ENCODE data around the gene NANOS1.

Gene NANOS1

DNA sequence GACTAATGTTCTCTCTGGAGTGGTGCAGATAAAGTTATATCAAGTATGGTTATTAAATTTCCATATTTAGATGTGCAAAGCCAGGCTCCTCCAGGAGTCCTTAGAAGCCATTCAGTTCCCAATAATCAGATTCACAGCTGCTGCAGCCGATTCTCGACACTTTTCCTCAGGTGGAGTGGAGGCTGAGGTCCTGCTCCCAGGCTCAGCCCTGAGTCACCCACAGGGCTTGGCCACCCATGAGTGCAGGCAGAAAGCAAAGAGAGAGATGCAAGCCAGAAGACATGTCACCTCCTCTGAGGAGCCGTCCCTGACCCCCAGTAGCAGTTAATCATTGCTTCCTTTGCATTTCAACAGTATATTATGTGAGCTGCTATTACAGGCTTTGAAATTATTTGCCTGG, 36.3 kb upstream of the NANOS1 start:
- Histone ChIP-seq H3K27me3 (ENCODE audit: control insufficient read depth, insufficient read depth, low read length) (no peaks in the 10 kb centered on the region), H3K4me1 (ENCODE audit: control insufficient read depth, insufficient read depth, low read length) (no peaks in the 10 kb centered on the region), H3K36me3 (ENCODE audit: control insufficient read depth, insufficient read depth, low read length) (no peaks in the 10 kb centered on the region), H3K27ac (ENCODE audit: low read depth, low read length) (no peak overlapping the region), H3K9ac (ENCODE audit: low read depth, low read length) (no peak overlapping the region), H3K9me3 (ENCODE audit: control insufficient read depth, insufficient read depth, low read length) (no peaks in the 10 kb centered on the region), H3K4me3 (ENCODE audit: low read depth, low read length) (no peak overlapping the region)

DNA sequence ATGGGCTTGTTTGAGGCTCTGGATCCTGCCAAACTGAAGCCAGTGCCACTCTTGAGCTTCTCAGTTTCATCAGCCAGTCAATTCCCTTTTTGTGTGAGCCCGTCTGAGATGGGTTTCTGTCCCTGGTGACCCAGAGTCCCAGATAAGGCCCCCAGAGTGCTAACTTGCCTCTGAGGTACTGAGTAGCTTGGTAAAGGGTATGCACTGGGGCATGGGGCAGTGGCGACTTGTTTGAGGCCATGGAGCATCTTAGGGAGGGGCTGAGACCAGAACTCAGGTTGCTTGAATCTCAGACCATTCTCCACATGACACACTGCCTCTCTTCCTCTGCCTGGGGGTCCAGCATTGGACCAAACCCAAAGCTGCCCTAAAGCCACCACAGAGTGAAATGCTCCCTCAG, 35.2 kb upstream of the NANOS1 start:
- no peaks in the 10 kb centered on the region for H3K27me3 ChIP-seq (ENCODE audit: control insufficient read depth, insufficient read depth, low read length)
- no peak overlapping the region for H3K27ac ChIP-seq (ENCODE audit: low read depth, low read length)
- no peaks in the 10 kb centered on the region for H3K36me3 ChIP-seq (ENCODE audit: control insufficient read depth, insufficient read depth, low read length)
- H3K4me3 ChIP-seq (ENCODE audit: low read depth, low read length), result no peak overlapping the region
- H3K9me3 ChIP-seq (ENCODE audit: control insufficient read depth, insufficient read depth, low read length), result no peaks in the 10 kb centered on the region
- no peaks in the 10 kb centered on the region for H3K4me1 ChIP-seq (ENCODE audit: control insufficient read depth, insufficient read depth, low read length)
- H3K9ac ChIP-seq (ENCODE audit: low read depth, low read length), result no peak overlapping the region

DNA sequence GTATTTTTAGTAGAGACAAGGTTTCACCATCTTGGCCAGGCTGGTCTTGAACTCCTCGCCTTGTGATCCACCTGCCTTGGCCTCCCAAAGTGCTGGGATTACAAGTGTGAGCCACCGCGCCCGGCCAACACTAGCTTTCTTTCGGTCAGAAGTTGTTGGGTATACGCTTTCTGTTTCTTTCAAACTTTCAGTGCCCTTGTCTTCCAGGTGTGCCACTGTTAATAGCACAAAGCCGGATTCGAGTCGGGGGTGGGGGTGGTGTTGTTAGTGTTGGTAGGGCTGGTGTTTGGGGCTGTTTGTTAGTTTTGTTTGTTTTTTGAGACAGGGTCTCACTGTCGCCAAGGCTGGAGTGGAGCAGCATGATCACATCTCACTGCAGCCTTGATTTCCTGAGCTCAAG, 33.8 kb upstream of the NANOS1 start:
- H3K27me3 ChIP-seq (ENCODE audit: control insufficient read depth, insufficient read depth, low read length), result no peaks in the 10 kb centered on the region
- H3K27ac ChIP-seq (ENCODE audit: low read depth, low read length), result no peak overlapping the region
- H3K9me3 ChIP-seq (ENCODE audit: control insufficient read depth, insufficient read depth, low read length), result no peaks in the 10 kb centered on the region
- no peak overlapping the region for H3K4me3 ChIP-seq (ENCODE audit: low read depth, low read length)
- H3K36me3 ChIP-seq (ENCODE audit: control insufficient read depth, insufficient read depth, low read length), result no peaks in the 10 kb centered on the region
- no peak overlapping the region for H3K9ac ChIP-seq (ENCODE audit: low read depth, low read length)
- no peaks in the 10 kb centered on the region for H3K4me1 ChIP-seq (ENCODE audit: control insufficient read depth, insufficient read depth, low read length)

DNA sequence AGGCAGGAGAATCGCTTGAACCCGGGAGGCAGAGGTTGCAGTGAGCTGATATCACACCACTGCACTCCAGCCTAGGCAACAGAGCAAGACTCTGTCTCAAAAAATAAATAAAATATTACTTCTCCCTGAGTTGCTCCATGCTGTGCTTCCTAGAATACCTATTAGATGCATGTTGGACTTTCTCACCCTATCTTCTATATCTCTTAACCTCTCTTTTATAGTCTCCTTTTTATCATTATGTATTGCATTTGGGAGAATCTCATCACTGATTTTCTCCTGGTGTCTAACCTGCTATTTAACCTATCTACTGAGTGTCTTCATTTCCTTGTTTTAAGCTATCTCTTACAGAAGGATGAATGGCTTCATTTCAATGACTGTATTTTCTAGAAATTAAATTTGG, 32.1 kb upstream of the NANOS1 start:
- no peaks in the 10 kb centered on the region for H3K4me1 ChIP-seq (ENCODE audit: control insufficient read depth, insufficient read depth, low read length)
- H3K27me3 ChIP-seq (ENCODE audit: control insufficient read depth, insufficient read depth, low read length), result no peaks in the 10 kb centered on the region
- no peak overlapping the region for H3K27ac ChIP-seq (ENCODE audit: low read depth, low read length)
- H3K9ac ChIP-seq (ENCODE audit: low read depth, low read length), result no peak overlapping the region
- H3K36me3 ChIP-seq (ENCODE audit: control insufficient read depth, insufficient read depth, low read length), result no peaks in the 10 kb centered on the region
- H3K9me3 ChIP-seq (ENCODE audit: control insufficient read depth, insufficient read depth, low read length), result no peaks in the 10 kb centered on the region
- H3K4me3 ChIP-seq (ENCODE audit: low read depth, low read length), result no peak overlapping the region

DNA sequence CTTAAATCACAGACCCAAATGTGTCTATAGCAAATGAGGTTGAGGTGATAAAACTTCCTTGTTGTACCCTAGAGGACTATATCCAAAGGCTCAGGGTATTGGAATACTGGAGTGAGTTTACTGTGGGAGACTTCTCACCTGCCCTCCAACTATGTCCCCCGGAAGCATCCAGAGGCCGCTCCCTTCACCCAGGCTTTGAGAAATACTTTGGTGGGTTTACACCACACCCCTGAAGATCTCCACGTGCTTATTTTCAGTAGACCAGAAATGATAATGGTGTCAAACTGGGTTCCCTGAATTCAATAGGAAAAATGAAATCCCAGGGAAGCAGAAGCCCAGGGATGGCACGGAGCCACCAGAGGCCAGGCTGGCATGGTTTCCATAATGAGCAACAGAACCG, 31.3 kb upstream of the NANOS1 start:
- Histone ChIP-seq H3K27ac (ENCODE audit: low read depth, low read length) (no peak overlapping the region), H3K27me3 (ENCODE audit: control insufficient read depth, insufficient read depth, low read length) (no peaks in the 10 kb centered on the region), H3K36me3 (ENCODE audit: control insufficient read depth, insufficient read depth, low read length) (no peaks in the 10 kb centered on the region), H3K4me1 (ENCODE audit: control insufficient read depth, insufficient read depth, low read length) (no peaks in the 10 kb centered on the region), H3K4me3 (ENCODE audit: low read depth, low read length) (no peak overlapping the region), H3K9me3 (ENCODE audit: control insufficient read depth, insufficient read depth, low read length) (no peaks in the 10 kb centered on the region), H3K9ac (ENCODE audit: low read depth, low read length) (no peak overlapping the region)

DNA sequence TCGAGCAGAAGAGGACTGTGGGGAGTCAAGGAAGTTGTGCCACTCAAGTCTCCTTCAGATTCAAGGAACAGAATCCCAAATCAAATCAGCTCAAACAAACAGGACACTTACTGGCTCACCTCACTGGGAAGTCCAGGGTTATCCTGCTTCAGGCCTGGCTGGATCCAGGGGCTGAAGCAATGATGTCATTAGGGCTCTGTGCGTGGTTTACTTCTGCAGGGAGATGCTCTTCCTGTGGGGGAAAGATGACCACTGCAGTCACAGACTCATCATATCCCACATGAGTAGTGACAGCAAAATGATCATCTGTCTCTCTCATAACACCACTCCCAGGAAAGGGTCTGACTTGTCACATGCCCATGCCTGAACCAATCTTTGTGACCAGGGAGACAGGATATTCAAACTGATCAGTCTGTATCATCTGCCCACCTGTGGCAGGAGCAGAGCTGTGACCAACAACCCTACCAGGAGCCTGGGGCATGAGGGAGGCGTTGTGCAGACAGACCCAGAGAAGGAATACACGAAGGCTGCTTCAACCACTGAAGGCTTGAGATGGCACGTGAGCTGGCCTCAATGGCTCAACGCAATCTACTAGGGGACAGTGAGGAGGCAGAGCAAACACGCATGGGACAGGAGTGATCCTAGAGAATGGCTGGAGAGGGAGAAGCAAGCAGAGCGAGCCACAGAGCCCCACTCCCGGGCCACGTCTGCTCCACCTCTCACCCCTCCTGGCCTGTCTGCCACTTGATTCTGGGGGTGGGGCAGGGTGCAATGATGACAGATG, 27.6 kb upstream of the NANOS1 start:
- Histone ChIP-seq H3K9ac (ENCODE audit: low read depth, low read length) (no peak overlapping the region), H3K36me3 (ENCODE audit: control insufficient read depth, insufficient read depth, low read length) (no peaks in the 10 kb centered on the region), H3K4me1 (ENCODE audit: control insufficient read depth, insufficient read depth, low read length) (no peaks in the 10 kb centered on the region), H3K27ac (ENCODE audit: low read depth, low read length) (no peak overlapping the region), H3K4me3 (ENCODE audit: low read depth, low read length) (no peak overlapping the region), H3K27me3 (ENCODE audit: control insufficient read depth, insufficient read depth, low read length) (no peaks in the 10 kb centered on the region), H3K9me3 (ENCODE audit: control insufficient read depth, insufficient read depth, low read length) (no peaks in the 10 kb centered on the region)

DNA sequence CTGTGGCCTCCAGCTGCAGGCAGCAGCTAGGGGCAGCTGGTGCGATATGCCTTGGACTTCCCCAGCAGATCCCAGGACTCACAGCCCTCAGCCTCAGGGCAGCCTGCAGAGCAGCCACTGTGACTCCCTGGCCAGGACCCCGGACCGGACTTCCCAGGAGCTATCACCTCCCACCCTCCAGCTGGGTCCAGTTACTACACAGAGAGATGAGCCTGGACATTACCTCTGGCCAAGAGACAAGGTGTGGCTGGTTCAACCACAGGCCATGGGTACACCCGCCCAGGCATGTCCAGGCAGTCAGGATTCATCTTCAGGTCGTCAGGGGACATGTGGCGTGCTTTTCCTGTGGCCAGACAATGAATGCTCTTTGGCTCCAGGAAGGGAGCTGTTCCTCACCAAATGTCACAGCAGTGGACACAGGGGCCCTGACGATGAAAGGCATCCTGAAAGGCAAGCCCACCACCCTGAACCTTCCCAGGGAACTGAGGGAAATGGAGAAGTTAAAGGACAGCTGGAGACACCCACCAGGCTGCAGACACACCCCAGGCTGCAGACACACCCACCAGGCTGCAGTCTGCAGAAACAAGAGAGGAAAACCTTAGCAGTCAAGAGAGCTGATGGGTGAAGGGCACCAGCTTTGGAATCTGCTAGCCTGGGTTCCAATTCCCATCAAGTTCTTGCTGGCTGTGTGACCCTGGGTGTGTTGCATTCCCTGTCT, 25.8 kb upstream of the NANOS1 start:
- Histone ChIP-seq H3K27ac (ENCODE audit: low read depth, low read length) (no peak overlapping the region), H3K4me1 (ENCODE audit: control insufficient read depth, insufficient read depth, low read length) (no peaks in the 10 kb centered on the region), H3K27me3 (ENCODE audit: control insufficient read depth, insufficient read depth, low read length) (no peaks in the 10 kb centered on the region), H3K9me3 (ENCODE audit: control insufficient read depth, insufficient read depth, low read length) (no peaks in the 10 kb centered on the region), H3K4me3 (ENCODE audit: low read depth, low read length) (no peak overlapping the region), H3K9ac (ENCODE audit: low read depth, low read length) (no peak overlapping the region), H3K36me3 (ENCODE audit: control insufficient read depth, insufficient read depth, low read length) (no peaks in the 10 kb centered on the region)

DNA sequence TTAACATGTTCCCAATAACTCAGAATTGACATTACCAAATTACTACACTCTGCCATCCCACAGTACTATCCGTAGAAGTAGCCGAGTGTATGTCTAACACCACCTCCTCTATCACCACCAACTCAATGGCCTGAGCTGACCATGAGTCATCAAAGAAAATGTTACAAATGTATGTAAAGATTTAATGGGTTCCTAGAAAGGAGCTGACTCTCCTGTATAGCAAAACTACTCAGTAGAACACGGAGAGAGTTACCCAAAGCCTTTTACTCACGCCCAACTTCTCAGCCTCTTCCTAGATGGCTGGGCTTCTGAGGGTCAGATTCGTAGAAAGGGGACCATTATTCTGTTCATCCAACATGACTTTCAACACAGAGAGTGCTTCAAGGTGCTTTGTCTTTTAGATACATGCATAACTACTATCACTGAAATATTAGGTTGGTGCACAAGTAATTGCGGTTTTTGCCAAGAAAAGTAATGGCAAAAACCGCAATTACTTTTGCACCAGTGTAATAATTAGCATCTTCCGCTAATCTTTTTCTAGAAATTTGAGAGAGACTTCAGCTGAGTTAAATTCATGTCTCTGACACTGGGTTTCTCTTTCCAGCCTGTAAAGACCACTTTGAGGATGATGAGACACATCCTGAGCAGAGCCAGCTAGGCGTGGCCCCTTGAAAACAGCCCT, 24.0 kb upstream of the NANOS1 start:
- Histone ChIP-seq H3K27ac (ENCODE audit: low read depth, low read length) (no peak overlapping the region), H3K27me3 (ENCODE audit: control insufficient read depth, insufficient read depth, low read length) (no peaks in the 10 kb centered on the region), H3K9ac (ENCODE audit: low read depth, low read length) (no peak overlapping the region), H3K36me3 (ENCODE audit: control insufficient read depth, insufficient read depth, low read length) (no peaks in the 10 kb centered on the region), H3K9me3 (ENCODE audit: control insufficient read depth, insufficient read depth, low read length) (no peaks in the 10 kb centered on the region), H3K4me1 (ENCODE audit: control insufficient read depth, insufficient read depth, low read length) (no peaks in the 10 kb centered on the region), H3K4me3 (ENCODE audit: low read depth, low read length) (no peak overlapping the region)

DNA sequence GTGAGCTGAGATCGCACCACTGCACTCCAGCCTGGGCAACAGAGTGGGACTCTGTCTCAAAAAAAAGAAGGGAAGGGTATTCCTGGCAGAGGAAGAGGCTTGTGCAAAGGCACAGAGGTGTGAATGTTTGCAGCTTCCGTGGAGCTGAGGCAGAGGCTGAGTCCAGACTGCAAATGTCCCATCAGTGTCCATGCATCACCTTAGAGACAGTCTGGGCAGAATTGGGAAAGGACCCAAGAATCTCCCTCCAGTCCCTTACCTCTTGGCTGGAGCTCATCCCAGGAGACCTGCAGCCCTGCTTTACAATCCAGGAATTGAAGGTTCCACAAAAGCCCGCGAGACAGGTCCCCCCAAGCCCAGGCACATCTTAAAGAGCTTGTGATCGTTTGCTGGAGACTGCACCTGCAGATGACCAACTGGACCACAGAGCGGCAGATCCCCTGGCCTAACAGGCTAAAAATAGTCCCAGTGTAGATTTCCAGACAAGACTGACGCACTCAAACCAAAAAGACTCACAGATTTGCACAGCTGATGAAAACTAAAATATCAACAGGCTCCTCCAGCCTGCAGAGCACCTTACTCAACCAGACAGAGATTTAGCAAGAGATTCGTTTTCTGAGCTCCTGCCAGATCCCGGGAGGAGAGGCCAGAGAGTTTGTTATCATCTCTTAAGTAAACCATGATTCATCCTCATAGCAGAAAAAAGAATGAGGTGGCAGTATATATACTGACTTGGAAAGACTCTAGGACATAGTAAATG, 22.9 kb upstream of the NANOS1 start:
- no peak overlapping the region for H3K4me3 ChIP-seq (ENCODE audit: low read depth, low read length)
- no peak overlapping the region for H3K27ac ChIP-seq (ENCODE audit: low read depth, low read length)
- no peaks in the 10 kb centered on the region for H3K36me3 ChIP-seq (ENCODE audit: control insufficient read depth, insufficient read depth, low read length)
- no peak overlapping the region for H3K9ac ChIP-seq (ENCODE audit: low read depth, low read length)
- no peaks in the 10 kb centered on the region for H3K9me3 ChIP-seq (ENCODE audit: control insufficient read depth, insufficient read depth, low read length)
- H3K4me1 ChIP-seq (ENCODE audit: control insufficient read depth, insufficient read depth, low read length), result no peaks in the 10 kb centered on the region
- H3K27me3 ChIP-seq (ENCODE audit: control insufficient read depth, insufficient read depth, low read length), result no peaks in the 10 kb centered on the region

DNA sequence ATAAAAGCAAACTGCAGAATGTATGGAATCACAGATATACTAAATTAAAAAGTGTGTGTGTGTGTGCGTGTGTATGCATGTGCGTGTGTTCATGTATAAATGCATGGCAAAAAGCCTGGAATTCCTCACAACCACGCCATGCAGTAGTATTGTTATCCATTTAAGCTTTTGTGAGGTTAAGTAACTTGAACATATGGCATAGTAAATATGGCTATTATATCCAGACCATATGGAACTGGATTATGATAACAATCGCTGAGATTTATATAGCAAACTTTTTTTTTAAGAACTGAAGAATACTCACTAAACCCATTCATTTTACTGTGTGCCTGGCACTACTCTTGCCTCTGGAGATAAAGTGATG, 22.3 kb upstream of the NANOS1 start:
- H3K27me3 ChIP-seq (ENCODE audit: control insufficient read depth, insufficient read depth, low read length), result no peaks in the 10 kb centered on the region
- no peaks in the 10 kb centered on the region for H3K4me1 ChIP-seq (ENCODE audit: control insufficient read depth, insufficient read depth, low read length)
- H3K9me3 ChIP-seq (ENCODE audit: control insufficient read depth, insufficient read depth, low read length), result no peaks in the 10 kb centered on the region
- no peak overlapping the region for H3K9ac ChIP-seq (ENCODE audit: low read depth, low read length)
- no peak overlapping the region for H3K27ac ChIP-seq (ENCODE audit: low read depth, low read length)
- H3K36me3 ChIP-seq (ENCODE audit: control insufficient read depth, insufficient read depth, low read length), result no peaks in the 10 kb centered on the region
- no peak overlapping the region for H3K4me3 ChIP-seq (ENCODE audit: low read depth, low read length)

DNA sequence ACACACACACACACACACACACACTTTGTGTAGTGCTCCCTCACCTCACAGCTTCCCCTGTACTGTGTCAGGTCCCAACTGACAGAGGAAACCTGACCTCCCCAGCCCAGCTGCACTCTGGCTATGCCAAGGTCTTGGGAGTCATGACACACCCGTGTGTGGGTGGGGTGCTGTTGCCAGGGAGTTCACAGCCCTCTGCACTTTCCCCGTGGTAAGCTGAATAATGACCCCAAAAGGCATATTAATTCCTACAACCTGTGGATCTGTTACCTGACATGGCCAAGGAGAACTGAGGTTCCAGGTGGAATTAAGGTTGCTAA, 8.9 kb upstream of the NANOS1 start:
- no peak overlapping the region for H3K27ac ChIP-seq (ENCODE audit: low read depth, low read length)
- H3K4me1 ChIP-seq (ENCODE audit: control insufficient read depth, insufficient read depth, low read length), result peaks cover 16% of the 10 kb centered on the region
- no peak overlapping the region for H3K9ac ChIP-seq (ENCODE audit: low read depth, low read length)
- no peaks in the 10 kb centered on the region for H3K36me3 ChIP-seq (ENCODE audit: control insufficient read depth, insufficient read depth, low read length)
- no peaks in the 10 kb centered on the region for H3K9me3 ChIP-seq (ENCODE audit: control insufficient read depth, insufficient read depth, low read length)
- H3K27me3 ChIP-seq (ENCODE audit: control insufficient read depth, insufficient read depth, low read length), result no peaks in the 10 kb centered on the region
- no peak overlapping the region for H3K4me3 ChIP-seq (ENCODE audit: low read depth, low read length)
